ENCODE data around the gene UNC5A.

DNA sequence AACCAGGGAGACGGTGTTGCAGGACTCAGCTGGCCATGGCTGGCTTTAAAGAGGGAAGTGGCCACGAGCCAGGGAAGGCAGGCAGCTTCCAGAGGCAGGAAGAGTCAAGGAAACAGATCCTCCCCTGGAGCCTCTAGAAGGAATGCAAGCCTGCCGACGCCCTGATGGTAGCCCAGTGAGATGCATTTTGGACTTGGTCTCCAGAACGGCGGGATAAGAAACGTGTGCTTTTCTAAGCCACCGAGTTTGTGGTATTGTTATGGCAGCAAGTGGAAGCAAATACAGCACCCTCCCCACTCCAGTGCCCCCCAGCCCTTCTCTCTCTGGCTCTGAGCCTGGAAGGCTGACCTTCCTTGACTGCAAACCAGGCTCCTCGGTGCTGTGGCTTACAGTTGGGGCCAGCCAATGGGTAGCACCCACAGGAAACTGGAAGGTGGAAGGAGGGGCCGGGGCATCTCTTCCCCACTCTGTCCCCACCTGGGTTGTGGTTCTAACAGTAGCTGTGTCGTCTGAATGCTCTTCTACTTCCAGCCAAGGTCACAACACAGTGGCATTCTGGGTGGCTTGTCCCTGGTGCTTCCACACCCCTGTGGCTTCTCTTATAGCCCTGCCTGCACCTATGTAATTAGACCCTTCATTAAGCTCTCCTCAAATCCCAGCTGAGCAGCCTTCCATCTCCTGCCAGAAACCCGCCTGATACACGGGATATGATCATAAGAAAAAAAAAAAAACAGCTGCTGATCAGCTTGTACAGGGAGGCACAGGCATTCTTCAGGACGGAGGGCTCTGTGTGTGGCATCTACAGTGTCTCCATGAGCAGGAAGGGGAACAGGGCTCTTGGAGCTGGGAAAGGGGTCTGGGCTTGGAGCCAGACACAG, 29.9 kb upstream of the UNC5A start:
- TF ChIP-seq POLR2A (IDR thresholded peaks at IDR 0.05): no peak
- TF ChIP-seq, protein P1, sequence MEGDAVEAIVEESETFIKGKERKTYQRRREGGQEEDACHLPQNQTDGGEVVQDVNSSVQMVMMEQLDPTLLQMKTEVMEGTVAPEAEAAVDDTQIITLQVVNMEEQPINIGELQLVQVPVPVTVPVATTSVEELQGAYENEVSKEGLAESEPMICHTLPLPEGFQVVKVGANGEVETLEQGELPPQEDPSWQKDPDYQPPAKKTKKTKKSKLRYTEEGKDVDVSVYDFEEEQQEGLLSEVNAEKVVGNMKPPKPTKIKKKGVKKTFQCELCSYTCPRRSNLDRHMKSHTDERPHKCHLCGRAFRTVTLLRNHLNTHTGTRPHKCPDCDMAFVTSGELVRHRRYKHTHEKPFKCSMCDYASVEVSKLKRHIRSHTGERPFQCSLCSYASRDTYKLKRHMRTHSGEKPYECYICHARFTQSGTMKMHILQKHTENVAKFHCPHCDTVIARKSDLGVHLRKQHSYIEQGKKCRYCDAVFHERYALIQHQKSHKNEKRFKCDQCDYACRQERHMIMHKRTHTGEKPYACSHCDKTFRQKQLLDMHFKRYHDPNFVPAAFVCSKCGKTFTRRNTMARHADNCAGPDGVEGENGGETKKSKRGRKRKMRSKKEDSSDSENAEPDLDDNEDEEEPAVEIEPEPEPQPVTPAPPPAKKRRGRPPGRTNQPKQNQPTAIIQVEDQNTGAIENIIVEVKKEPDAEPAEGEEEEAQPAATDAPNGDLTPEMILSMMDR (IDR thresholded peaks at IDR 0.05): no peak
